Fibroblast of lung (primary cell): ENCODE data around the gene KCNC2.

ENCODE experiments used
- CTCF ChIP-seq, 2 donors: IDR thresholded peaks in 1 of 2; conservative IDR thresholded peaks in 1 of 2; 1 replicate in 1 of 2; 2 replicates in 1 of 2; pipeline ENCODE4 v1.5.1; 2011 to 2012; ENCODE audit warnings: low read length in 2 of 2, control low read depth in 1 of 2, inconsistent platforms in 1 of 2, low read depth in 1 of 2, mild to moderate bottlenecking in 1 of 2
- EZH2 ChIP-seq: IDR thresholded peaks from 2 replicates; pipeline ENCODE4 v1.5.1; 2012; ENCODE audit warnings: low read length, control low read depth, mild to moderate bottlenecking; ENCODE audit errors: missing control alignments

DNA sequence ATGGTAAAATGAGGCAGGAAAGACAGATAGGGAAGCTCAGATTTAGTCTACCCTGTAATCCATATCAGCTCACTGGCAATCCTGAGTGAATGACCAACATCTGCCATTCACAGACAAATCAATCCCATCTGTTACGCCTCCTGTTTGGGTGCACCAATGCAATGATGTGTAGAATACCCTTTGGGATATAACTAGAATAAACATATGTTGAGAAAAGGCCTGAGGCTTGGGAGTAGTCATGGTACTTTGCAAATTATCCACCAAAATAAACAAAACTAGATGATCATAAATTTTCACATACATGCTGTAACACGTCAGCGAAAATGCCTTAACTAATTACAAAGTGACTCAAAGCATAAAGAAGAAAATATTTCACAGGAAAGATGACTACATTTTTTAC lies 78.8 kb downstream of the KCNC2 start:
- TF ChIP-seq CTCF (conservative IDR thresholded peaks at IDR 0.05 in 1 of 2, IDR thresholded peaks at IDR 0.05 in 1 of 2; ENCODE audit: low read depth in 1 of 2, low read length in 2 of 2) (no peak), EZH2 (no peak)
